Left lung (tissue), 14 donors: ENCODE data around the gene IGF2. TPM values are rescaled to one million over a fixed set of nuclear protein-coding genes. Genes with fewer than 3 reads are reported as not detected.

ENCODE experiments used
- ATAC-seq: fragments of 200-7000 bp; cut with Tn5 transposase; one replicate; pipeline ENCODE4 v1.9.1; 2020; ENCODE audit warnings: moderate library complexity
- DNase-seq, 4 donors: peaks; one replicate each; pipeline ENCODE4 v3.0.0-alpha.2; 2013 to 2020
- H3K27ac ChIP-seq, 2 donors: fragments of 200-600 bp; sonication (generic) in 1 of 2; one replicate each; pipeline versions ENCODE4 v1.5.0 to v1.8.0; 2020 to 2021
- H3K27me3 ChIP-seq, 2 donors: fragments of 200-600 bp; sonication (generic) in 1 of 2; one replicate each; pipeline versions ENCODE4 v1.5.0 to v1.8.0; 2020 to 2021
- H3K36me3 ChIP-seq, 2 donors: fragments of 200-600 bp; sonication (generic) in 1 of 2; one replicate each; pipeline versions ENCODE4 v1.5.0 to v1.8.0; 2020 to 2021
- H3K4me1 ChIP-seq, 2 donors: fragments of 200-600 bp; one replicate each; pipeline ENCODE4 v1.8.0; 2021
- H3K4me3 ChIP-seq, 2 donors: fragments of 200-600 bp; sonication (generic) in 1 of 2; one replicate each; pipeline versions ENCODE4 v1.5.0 to v1.8.0; 2020 to 2021; ENCODE audit warnings: mild to moderate bottlenecking in 1 of 2
- H3K9me3 ChIP-seq, 2 donors: fragments of 200-600 bp; sonication (generic) in 1 of 2; one replicate each; pipeline versions ENCODE4 v1.5.0 to v1.8.0; 2020 to 2021
- intact Hi-C, 2 donors: fragments of 100-400 bp; cut with DNase I; formaldehyde crosslinking; loops; one replicate each; pipeline versions ENCODE4 v1.11.2 to v1.14.2; 2022
- long read RNA-seq, 12 donors: library from polyadenylated mRNA in 2 of 12; unstranded in 2 of 12; transcript quantifications; one replicate each; pipeline ENCODE4 v2.0.0 and lab custom pipeline, GENCODE V29; 2019 to 2026
- polyA plus RNA-seq, 6 donors: library from polyadenylated mRNA; unstranded; fragments of 120-200 nt; gene quantifications; one replicate each; pipeline ENCODE4 v1.2.1, GENCODE V29; 2013; ENCODE audit not compliant: insufficient read length in 6 of 6
- total RNA-seq, 2 donors: library from RNA; stranded (reverse); fragmentation: NEBNext Ultra II Directional; extraction: Animal tissue kit (Norgen Biotek cat#: 25700); gene quantifications; one replicate each; pipeline ENCODE4 v1.2.1, GENCODE V29; 2021
- TF ChIP-seq, protein P1 (sequence below), 2 donors: fragments of 200-600 bp; sonication (generic) in 1 of 2; IDR thresholded peaks; one replicate each; pipeline versions ENCODE4 v1.5.0 to v1.8.0; 2021; ENCODE audit warnings: antibody characterized with exemption in 2 of 2
- donor health status: DM: no; HTN: yes; CAD: no.
- donor health status: DM: no; HTN: no; CAD: no.

Gene IGF2, protein sequence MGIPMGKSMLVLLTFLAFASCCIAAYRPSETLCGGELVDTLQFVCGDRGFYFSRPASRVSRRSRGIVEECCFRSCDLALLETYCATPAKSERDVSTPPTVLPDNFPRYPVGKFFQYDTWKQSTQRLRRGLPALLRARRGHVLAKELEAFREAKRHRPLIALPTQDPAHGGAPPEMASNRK
- 10 to 100 TPM; 12.0 to 13.9 TPM for total RNA-seq
- polyA plus RNA-seq = 100 to 1,000 TPM in 2 of 6 donors, 10 to 100 TPM in 4; 76.9 to 118 (median 97.4) TPM
- long read RNA-seq, donor 1, full-length matches to known transcripts = 16 of 16 reads
- long read RNA-seq, donor 1, partial matches to known transcripts = 0 of 16 reads
- long read RNA-seq, donor 1, other reads (novel, unspliced or antisense) = 0 of 16 reads
- long read RNA-seq, donor 2, full-length matches to known transcripts = 23 of 40 reads
- long read RNA-seq, donor 2, partial matches to known transcripts = 17 of 40 reads
- long read RNA-seq, donor 2, other reads (novel, unspliced or antisense) = 0 of 40 reads
- long read RNA-seq, donor 3, full-length matches to known transcripts = 23 of 23 reads
- long read RNA-seq, donor 3, partial matches to known transcripts = 0 of 23 reads
- long read RNA-seq, donor 3, other reads (novel, unspliced or antisense) = 0 of 23 reads
- long read RNA-seq, donor 4, partial matches to known transcripts = 0 of 1 reads
- long read RNA-seq, donor 4, other reads (novel, unspliced or antisense) = 0 of 1 reads
- long read RNA-seq, donor 5, full-length matches to known transcripts = 10 of 10 reads
- long read RNA-seq, donor 5, partial matches to known transcripts = 0 of 10 reads
- long read RNA-seq, donor 5, other reads (novel, unspliced or antisense) = 0 of 10 reads
- long read RNA-seq, donor 6, full-length matches to known transcripts = 12 of 12 reads
- long read RNA-seq, donor 6, partial matches to known transcripts = 0 of 12 reads
- long read RNA-seq, donor 6, other reads (novel, unspliced or antisense) = 0 of 12 reads
- long read RNA-seq, donor 7, full-length matches to known transcripts = 11 of 11 reads
- long read RNA-seq, donor 7, partial matches to known transcripts = 0 of 11 reads
- long read RNA-seq, donor 7, other reads (novel, unspliced or antisense) = 0 of 11 reads
- long read RNA-seq, donor 8, full-length matches to known transcripts = 33 of 33 reads
- long read RNA-seq, donor 8, partial matches to known transcripts = 0 of 33 reads
- long read RNA-seq, donor 8, other reads (novel, unspliced or antisense) = 0 of 33 reads
- long read RNA-seq, donor 9, full-length matches to known transcripts = 4 of 4 reads
- long read RNA-seq, donor 9, partial matches to known transcripts = 0 of 4 reads
- long read RNA-seq, donor 9, other reads (novel, unspliced or antisense) = 0 of 4 reads
- long read RNA-seq, donor 10, full-length matches to known transcripts = 1 of 1 reads
- long read RNA-seq, donor 10, partial matches to known transcripts = 0 of 1 reads
- long read RNA-seq, donor 10, other reads (novel, unspliced or antisense) = 0 of 1 reads
- long read RNA-seq, donor 11, full-length matches to known transcripts = 43 of 43 reads
- long read RNA-seq, donor 11, partial matches to known transcripts = 0 of 43 reads
- long read RNA-seq, donor 11, other reads (novel, unspliced or antisense) = 0 of 43 reads
- long read RNA-seq, donor 12, full-length matches to known transcripts = 22 of 22 reads
- long read RNA-seq, donor 12, partial matches to known transcripts = 0 of 22 reads
- long read RNA-seq, donor 12, other reads (novel, unspliced or antisense) = 0 of 22 reads

- Histone ChIP-seq H3K36me3 (no peaks in the 10 kb centered on the region), H3K27ac (no peak within 1 kb of the TSS), H3K4me3 (no peak within 1 kb of the TSS), H3K9me3 (no peaks in the 10 kb centered on the region), H3K27me3 (peaks cover 60 to 100% of the 10 kb centered on the region in 2 donors), H3K4me1 (peaks cover 0 to 28% of the 10 kb centered on the region in 2 donors)
- ATAC-seq = no peak
- DNase-seq = no peak
- intact Hi-C loops = no loop called here
- TF ChIP-seq, protein P1, sequence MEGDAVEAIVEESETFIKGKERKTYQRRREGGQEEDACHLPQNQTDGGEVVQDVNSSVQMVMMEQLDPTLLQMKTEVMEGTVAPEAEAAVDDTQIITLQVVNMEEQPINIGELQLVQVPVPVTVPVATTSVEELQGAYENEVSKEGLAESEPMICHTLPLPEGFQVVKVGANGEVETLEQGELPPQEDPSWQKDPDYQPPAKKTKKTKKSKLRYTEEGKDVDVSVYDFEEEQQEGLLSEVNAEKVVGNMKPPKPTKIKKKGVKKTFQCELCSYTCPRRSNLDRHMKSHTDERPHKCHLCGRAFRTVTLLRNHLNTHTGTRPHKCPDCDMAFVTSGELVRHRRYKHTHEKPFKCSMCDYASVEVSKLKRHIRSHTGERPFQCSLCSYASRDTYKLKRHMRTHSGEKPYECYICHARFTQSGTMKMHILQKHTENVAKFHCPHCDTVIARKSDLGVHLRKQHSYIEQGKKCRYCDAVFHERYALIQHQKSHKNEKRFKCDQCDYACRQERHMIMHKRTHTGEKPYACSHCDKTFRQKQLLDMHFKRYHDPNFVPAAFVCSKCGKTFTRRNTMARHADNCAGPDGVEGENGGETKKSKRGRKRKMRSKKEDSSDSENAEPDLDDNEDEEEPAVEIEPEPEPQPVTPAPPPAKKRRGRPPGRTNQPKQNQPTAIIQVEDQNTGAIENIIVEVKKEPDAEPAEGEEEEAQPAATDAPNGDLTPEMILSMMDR (IDR thresholded peaks at IDR 0.05) = no peak
Observed at GRCh38 chr11:2139123-2139521, at the start of gene IGF2. IGF2 (minus strand) TSS chr11:2139389; CDS start chr11:2135523, 3,866 bp downstream.

DNA sequence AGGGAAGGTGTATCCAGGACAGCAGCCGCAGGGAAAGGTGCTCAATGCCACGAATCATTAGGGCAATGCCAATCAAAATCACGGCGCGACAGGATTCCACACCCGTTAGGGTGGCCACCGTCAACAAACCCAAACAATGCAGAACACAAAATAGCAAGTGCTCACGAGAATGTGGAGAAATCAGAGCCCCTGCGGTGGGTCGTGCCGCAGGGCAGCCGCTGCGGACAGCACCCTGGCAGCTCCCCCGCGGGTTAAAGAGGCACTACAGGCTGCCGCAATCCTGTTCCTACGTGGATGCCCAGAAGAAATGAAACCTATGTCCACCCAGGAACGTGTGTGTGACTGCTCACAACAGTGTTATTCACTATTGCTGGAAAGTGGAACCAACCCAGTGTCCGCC, 49.6 kb upstream of the IGF2 start:
- ATAC-seq (no peak), DNase-seq (no peak)
- Histone ChIP-seq H3K9me3 (no peaks in the 10 kb centered on the region), H3K27ac (no peak overlapping the region), H3K36me3 (no peaks in the 10 kb centered on the region), H3K4me3 (no peak overlapping the region), H3K4me1 (peaks cover 0 to 3% of the 10 kb centered on the region in 2 donors), H3K27me3 (peaks cover 0 to 48% of the 10 kb centered on the region in 2 donors)
- intact Hi-C loops = no loop called here
- TF ChIP-seq, protein P1 (IDR thresholded peaks at IDR 0.05) = no peak

GRCh38 chr11:2187280-2187707, 48.1 kb upstream of the IGF2 start:
- Histone ChIP-seq H3K36me3 (no peaks in the 10 kb centered on the region), H3K4me1 (peaks cover 0 to 3% of the 10 kb centered on the region in 2 donors), H3K27ac (no peak overlapping the region), H3K9me3 (no peaks in the 10 kb centered on the region), H3K27me3 (peaks cover 0 to 55% of the 10 kb centered on the region in 2 donors), H3K4me3 (no peak overlapping the region)
- intact Hi-C loops = no loop called here
- DNase-seq = no peak
- TF ChIP-seq, protein P1 (IDR thresholded peaks at IDR 0.05) = no peak
- ATAC-seq = no peak

DNA sequence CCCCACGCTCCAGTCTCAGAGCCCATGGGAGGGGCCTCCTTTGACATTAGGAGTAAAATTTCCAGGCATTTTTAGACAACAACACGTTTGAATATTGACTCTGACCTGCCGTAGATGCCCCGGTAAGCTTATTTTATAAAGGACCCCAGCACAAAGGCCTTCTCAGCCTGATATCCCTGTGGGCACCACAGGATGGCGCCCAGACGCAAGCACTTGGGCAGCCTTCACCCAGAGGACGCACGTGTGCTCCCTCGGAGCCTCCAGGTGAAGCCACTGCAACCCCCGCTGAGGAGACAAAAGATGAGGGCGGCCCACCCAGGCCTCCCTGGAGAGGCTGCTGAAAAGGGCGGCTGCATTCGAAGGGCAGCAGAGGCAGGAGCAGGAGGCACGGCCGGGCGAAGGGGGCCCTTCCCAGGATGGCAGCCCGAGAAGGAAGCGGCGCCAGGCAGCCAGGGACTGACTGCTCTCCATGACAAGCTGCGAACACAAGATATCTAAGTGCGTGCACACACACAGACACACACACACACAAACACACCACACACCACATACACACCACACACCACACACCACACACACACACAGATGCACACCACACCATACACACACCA, 47.6 kb upstream of the IGF2 start:
- Histone ChIP-seq H3K4me3 (no peak overlapping the region), H3K27me3 (peaks cover 0 to 60% of the 10 kb centered on the region in 2 donors), H3K36me3 (no peaks in the 10 kb centered on the region), H3K27ac (no peak overlapping the region), H3K4me1 (peaks cover 0 to 3% of the 10 kb centered on the region in 2 donors), H3K9me3 (no peaks in the 10 kb centered on the region)
- intact Hi-C loops = no loop called here
- ATAC-seq = peak; percentile 71
- TF ChIP-seq, protein P1 (IDR thresholded peaks at IDR 0.05) = peak; percentile 29 to 31
- peak in 1 of 4 donors; percentile 56 for DNase-seq
